Measurements from ENCODE around the gene ATG7.

Gene ATG7

GRCh38 chr3:11413071-11413470 lies 140.9 kb downstream of the ATG7 start:
- in situ Hi-C loops (cut with HindIII; ENCODE audit: low pct_ligation_motif_present, low sequenced_read_pairs), result no loop called here
- Histone ChIP-seq H3K4me3 (ENCODE audit: low read depth, low read length) (no peak overlapping the region), H3K36me3 (replicated peaks) (peaks cover 3% of the 10 kb centered on the region), H3K27ac (no peak overlapping the region), H3K27me3 (replicated peaks) (no peaks in the 10 kb centered on the region)
- DNase-seq, result no peak
- TF ChIP-seq, protein P1, sequence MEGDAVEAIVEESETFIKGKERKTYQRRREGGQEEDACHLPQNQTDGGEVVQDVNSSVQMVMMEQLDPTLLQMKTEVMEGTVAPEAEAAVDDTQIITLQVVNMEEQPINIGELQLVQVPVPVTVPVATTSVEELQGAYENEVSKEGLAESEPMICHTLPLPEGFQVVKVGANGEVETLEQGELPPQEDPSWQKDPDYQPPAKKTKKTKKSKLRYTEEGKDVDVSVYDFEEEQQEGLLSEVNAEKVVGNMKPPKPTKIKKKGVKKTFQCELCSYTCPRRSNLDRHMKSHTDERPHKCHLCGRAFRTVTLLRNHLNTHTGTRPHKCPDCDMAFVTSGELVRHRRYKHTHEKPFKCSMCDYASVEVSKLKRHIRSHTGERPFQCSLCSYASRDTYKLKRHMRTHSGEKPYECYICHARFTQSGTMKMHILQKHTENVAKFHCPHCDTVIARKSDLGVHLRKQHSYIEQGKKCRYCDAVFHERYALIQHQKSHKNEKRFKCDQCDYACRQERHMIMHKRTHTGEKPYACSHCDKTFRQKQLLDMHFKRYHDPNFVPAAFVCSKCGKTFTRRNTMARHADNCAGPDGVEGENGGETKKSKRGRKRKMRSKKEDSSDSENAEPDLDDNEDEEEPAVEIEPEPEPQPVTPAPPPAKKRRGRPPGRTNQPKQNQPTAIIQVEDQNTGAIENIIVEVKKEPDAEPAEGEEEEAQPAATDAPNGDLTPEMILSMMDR (IDR thresholded peaks at IDR 0.05; ENCODE audit: low read depth, low read length, missing control alignments), result no peak

GRCh38 chr3:11415099-11415498 lies 142.9 kb downstream of the ATG7 start:
- in situ Hi-C loops (cut with HindIII; ENCODE audit: low pct_ligation_motif_present, low sequenced_read_pairs), result no loop called here
- Histone ChIP-seq H3K36me3 (replicated peaks) (no peaks in the 10 kb centered on the region), H3K4me3 (ENCODE audit: low read depth, low read length) (no peak overlapping the region), H3K27me3 (replicated peaks) (no peaks in the 10 kb centered on the region), H3K27ac (no peak overlapping the region)
- DNase-seq, result no peak
- TF ChIP-seq, protein P1 (IDR thresholded peaks at IDR 0.05; ENCODE audit: low read depth, low read length, missing control alignments), result no peak

GRCh38 chr3:11420066-11420465 lies 147.9 kb downstream of the ATG7 start:
- no peak for DNase-seq
- in situ Hi-C loops (cut with HindIII; ENCODE audit: low pct_ligation_motif_present, low sequenced_read_pairs), result no loop called here
- no peaks in the 10 kb centered on the region for H3K36me3 ChIP-seq (replicated peaks)
- no peak overlapping the region for H3K27ac ChIP-seq
- H3K27me3 ChIP-seq (replicated peaks), result no peaks in the 10 kb centered on the region
- TF ChIP-seq, protein P1 (IDR thresholded peaks at IDR 0.05; ENCODE audit: low read depth, low read length, missing control alignments), result no peak
- no peak overlapping the region for H3K4me3 ChIP-seq (ENCODE audit: low read depth, low read length)

- DNase-seq, result no peak
- TF ChIP-seq, protein P1 (IDR thresholded peaks at IDR 0.05; ENCODE audit: low read depth, low read length, missing control alignments), result no peak
- Histone ChIP-seq H3K27me3 (replicated peaks) (no peaks in the 10 kb centered on the region), H3K36me3 (replicated peaks) (no peaks in the 10 kb centered on the region), H3K4me3 (ENCODE audit: low read depth, low read length) (no peak overlapping the region), H3K27ac (no peak overlapping the region)
- in situ Hi-C loops (cut with HindIII; ENCODE audit: low pct_ligation_motif_present, low sequenced_read_pairs), result no loop called here
Observed at GRCh38 chr3:11422291-11422690, 150.1 kb downstream of the ATG7 start.

- in situ Hi-C loops (cut with HindIII; ENCODE audit: low pct_ligation_motif_present, low sequenced_read_pairs), result no loop called here
- no peak for DNase-seq
- H3K27me3 ChIP-seq (replicated peaks), result no peaks in the 10 kb centered on the region
- TF ChIP-seq, protein P1 (IDR thresholded peaks at IDR 0.05; ENCODE audit: low read depth, low read length, missing control alignments), result no peak
- H3K36me3 ChIP-seq (replicated peaks), result no peaks in the 10 kb centered on the region
- H3K27ac ChIP-seq, result no peak overlapping the region
- H3K4me3 ChIP-seq (ENCODE audit: low read depth, low read length), result no peak overlapping the region
Observed at GRCh38 chr3:11423868-11424267, 151.7 kb downstream of the ATG7 start.

DNA sequence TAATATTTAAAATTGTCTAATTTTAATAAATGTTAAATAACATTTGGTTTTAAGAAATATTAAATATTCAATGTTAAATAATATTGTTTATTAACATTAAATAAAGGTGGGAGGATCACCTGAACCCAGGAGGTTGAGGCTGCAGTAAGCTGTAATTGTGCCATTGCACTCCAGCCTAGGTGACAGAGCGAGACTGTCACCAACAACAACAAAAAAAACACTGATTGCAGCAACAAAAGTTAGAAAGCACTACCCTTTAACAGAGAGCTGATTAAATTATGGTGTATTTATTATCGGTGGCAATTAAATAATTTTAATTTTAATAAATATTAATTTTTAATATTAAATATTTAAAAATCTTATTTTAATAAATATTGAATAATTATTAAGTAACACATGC lies 152.1 kb downstream of the ATG7 start:
- DNase-seq, result no peak
- Histone ChIP-seq H3K27ac (no peak overlapping the region), H3K27me3 (replicated peaks) (no peaks in the 10 kb centered on the region), H3K36me3 (replicated peaks) (no peaks in the 10 kb centered on the region), H3K4me3 (ENCODE audit: low read depth, low read length) (no peak overlapping the region)
- TF ChIP-seq, protein P1 (IDR thresholded peaks at IDR 0.05; ENCODE audit: low read depth, low read length, missing control alignments), result no peak
- in situ Hi-C loops (cut with HindIII; ENCODE audit: low pct_ligation_motif_present, low sequenced_read_pairs), result no loop called here
